Stimulated activated CD4-positive, alpha-beta T cell treated with anti-CD3 and anti-CD28 coated beads, TNF-alpha, amount 100 ng/mL, for 1 hour (primary cell): ENCODE data around the gene TSHZ3.

ENCODE experiments used
- DNase-seq, 3 donors: peaks; one replicate each; pipeline ENCODE4 v3.0.0-alpha.2; 2020; ENCODE audit warnings: low read depth in 3 of 3, low spot score in 1 of 3

The TSHZ3 gene

DNA sequence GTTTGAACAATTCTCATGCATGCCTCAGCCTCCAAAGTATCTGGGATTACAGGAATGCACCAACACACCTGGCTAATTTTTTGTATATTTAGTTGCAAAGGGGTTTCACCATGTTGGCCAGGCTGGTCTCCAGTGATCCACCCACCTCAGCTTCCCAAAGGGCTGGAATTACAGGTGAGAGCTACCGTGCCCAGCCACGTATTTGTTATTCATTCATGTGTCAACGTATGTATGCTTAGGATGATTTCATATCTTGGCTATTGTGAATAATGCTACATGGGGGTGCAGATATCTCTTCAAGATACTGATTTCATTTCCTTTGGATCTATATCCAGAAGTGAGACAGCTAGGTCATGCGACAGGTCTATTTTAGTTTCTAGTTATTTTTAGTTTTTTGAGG lies 113.4 kb downstream of the TSHZ3 start:
- DNase-seq: no peak

GRCh38 chr19:31233295-31233800 lies 115.9 kb downstream of the TSHZ3 start:
- no peak for DNase-seq

- DNase-seq: no peak
Measured at GRCh38 chr19:31232871-31233270, 116.4 kb downstream of the TSHZ3 start.

DNA sequence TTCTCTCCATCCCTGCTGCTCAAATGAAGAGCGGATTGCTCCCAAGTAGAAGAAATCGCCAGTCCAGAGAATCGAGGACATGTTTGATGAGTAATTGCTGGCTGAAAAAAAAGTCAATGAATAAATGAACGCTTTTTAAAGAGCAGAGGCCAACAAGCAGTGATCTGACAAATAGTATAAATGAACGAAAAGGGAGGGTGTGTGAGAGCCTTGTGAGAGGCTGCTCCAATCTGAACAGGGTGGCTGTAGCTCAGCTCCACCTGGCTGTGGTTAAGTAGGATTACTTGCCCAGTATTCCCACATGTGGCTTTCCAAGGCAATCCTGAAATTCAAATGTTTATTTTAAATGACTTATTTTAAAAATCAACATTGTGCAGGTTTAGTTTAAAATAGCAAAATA lies 117.1 kb downstream of the TSHZ3 start:
- no peak for DNase-seq

DNA sequence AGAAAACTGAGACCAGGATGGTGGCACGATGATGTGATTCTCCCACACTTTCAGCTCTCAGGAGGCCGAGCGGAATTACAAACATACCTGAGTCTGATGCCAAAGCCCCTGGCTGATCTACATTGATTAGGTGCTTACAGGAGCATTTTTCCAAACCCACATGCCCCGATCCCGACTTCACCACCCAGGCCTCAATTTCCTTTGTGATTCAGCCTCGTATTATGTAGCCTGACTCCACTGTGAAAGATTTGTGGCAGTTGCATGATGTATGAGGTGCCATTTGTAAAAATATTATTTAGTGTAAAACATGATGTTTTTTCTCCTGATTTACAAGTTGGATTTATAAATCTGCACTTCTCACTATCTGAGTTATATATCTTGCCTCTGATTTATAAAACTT lies 118.0 kb downstream of the TSHZ3 start:
- DNase-seq: no peak

DNA sequence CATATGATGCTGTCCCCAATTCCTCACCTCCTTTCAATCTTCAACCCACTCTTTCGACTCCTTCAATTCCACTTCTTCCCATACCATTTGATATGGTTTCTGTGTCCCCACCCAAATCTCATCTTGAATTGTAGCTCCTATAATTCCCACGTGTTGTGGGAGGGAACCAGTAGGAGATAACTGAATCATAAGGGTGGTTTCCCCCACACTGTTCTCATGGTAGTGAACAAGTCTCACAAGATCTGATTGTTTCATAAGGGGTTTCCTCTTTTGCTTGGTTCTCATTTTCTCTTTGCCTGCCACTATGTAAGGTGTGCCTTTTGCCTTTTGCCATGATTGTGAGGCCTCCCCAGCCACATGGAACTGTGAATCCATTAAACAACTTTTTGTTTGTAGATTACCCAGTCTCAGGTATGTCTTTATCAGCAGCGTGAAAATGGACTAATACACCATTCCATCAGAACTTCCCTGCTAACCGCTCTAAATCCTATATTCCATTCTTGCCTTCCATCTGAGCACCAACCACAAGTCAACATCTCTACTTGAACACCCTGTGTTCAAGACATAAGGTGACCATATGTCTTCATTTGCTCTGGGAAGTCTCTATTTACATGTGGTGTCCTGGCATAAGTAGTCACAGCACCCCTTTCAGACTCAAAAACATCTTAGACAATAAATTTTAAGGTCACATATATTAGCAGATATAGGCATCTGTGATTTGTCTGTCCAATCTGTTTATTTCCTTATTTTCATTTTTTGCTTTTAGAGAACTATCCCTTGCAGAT lies 122.9 kb downstream of the TSHZ3 start:
- DNase-seq: no peak
